ENCODE data around the gene AKAP10. TPM values are rescaled to one million over a fixed set of nuclear protein-coding genes. Genes with fewer than 3 reads are reported as not detected.

AKAP10 gene, protein sequence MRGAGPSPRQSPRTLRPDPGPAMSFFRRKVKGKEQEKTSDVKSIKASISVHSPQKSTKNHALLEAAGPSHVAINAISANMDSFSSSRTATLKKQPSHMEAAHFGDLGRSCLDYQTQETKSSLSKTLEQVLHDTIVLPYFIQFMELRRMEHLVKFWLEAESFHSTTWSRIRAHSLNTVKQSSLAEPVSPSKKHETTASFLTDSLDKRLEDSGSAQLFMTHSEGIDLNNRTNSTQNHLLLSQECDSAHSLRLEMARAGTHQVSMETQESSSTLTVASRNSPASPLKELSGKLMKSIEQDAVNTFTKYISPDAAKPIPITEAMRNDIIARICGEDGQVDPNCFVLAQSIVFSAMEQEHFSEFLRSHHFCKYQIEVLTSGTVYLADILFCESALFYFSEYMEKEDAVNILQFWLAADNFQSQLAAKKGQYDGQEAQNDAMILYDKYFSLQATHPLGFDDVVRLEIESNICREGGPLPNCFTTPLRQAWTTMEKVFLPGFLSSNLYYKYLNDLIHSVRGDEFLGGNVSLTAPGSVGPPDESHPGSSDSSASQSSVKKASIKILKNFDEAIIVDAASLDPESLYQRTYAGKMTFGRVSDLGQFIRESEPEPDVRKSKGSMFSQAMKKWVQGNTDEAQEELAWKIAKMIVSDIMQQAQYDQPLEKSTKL
- total RNA-seq, result 20.3 and 21.1 TPM in 2 replicates

DNA sequence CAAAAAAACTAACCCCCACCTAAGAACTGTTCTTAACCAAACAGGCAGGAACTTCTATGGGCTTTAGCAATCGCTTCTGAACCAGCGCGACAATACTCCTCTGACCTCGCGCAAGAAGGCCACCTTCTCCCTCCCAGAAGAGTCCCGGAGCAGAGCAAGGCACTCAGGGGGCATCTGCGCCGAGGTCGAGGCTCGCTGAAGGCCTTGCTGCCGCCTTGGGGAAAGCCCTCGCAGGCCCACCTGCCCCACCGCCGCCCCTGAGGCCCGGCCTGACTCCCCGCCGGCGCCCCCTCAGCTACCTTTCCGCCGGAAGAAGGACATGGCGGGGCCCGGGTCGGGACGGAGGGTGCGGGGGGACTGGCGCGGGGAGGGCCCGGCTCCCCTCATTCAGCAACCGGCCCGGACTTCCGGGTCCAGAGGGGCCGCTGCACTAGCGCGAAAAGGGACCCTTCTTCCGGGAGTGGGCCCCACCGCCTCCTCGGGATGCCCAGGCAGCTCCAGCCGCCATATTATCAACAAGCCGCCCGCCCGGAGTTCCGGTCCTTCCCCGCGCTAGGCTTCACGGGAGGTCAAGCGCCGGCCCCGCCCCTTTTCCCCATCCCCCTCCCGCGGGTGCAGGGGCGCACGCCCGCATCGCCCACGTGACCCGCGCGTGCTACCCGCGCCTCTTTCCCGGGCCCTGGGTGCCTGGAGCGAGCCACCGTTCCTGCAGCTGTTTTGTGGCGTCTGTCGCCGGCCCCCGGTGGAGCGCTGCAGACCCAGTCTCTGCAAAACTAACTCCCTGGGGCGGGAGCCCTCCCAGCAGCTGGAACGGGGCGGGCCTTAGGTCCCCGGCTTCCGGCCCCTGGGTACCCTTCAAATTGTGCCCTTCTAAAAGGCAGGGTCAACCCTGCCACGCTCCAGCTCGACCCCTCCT lies at the start of gene AKAP10:
TSS of gene AKAP10 (minus strand) at position 536 of the 916 bp plus-strand sequence. CDS start at position 387, 149 bp downstream.

DNA sequence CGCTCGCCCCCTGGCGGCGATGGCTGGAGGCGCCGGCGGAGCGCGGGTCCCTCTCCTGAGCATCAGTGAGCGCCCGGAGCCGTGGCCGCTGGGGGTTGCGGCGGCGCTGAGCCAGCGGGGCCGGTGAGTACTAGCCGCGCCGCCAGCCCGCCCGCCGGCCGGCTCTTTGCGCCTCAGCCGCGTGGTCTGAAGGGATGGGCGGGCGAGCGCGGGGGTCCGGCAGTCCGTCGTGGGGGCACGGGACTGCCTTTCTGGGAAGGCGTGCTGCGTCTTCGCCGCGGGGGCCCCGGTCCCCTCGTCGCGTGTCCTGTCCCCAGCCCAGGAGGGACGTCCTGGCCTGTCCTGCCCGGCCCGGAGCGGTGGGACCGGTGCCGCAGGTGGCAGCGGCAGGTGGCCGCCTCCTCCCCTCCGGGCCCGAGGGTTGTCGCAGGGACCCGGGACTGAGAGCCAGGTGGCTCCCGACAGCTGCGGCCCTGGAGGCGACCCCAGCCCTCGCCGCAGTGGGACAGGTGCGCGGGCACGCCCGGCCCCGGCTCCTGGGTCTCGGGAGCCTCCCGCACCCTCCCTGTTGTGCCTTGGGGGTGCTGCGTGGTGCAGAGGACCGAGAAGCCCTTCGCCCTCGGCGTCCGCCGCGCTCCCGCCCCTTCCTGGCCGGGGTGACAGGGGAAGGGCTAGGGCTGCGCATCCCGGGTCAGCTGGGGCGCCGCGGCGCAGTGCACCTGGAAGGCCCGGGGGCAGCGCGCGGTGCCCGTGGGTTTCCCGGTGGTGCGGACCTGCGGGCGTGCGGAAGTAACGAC lies 31.9 kb upstream of the AKAP10 start, which contains the start of gene SPECC1:
TSS of gene SPECC1 (plus strand) at position 58 of the 797 bp plus-strand sequence. CDS start 87,293 bp downstream, outside the sequence.

DNA sequence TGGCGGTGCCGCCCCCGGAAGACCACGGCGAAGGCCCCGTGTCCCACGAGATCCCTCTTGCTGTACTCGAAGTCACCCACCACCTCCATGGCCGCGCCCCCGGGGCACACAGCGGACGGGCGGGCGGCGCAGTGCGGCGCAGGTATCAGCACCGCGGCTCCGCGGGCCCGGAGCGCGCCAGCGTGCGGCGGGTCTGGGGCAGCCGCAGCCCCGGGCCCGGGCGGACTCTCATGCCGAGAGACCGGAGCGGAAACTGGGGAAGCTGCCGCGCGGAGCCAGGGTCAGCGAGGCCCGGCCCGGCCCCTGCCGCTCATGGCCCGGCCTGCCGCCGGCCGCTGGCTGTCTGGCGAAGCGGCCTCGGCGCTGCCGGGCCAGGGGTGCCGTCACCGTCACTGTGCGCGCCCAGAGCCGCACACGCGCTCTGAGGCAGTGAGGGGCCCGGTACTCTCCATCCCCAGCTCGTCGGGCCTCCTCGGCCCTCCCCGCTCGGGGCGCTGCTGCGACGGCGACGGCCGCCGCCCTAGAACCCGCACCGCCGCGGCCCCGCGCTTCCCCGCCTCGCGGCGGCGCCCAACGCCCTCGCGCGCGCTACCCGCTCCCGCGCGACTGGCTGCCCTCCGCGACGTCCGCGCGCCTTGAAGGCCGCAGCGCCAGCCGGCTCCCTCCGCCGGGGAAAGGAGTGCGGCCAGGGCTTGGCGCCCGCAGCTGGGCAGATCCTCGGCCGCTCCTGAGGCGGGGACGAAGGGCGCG lies 110.1 kb downstream of the AKAP10 start, which contains the start of gene ULK2:
TSS of gene ULK2 (minus strand) at position 608 of the 750 bp plus-strand sequence. CDS start at position 89, 519 bp downstream.

Small RNA genes within 50 kb of the gene (small RNA-seq; reads per million reads assigned to genes)
- not detected for gene AC015726.2

Other genes starting within 250 kb of the AKAP10 start
- gene ALDH3A1, start 229.5 kb downstream of the AKAP10 start, total RNA-seq, result 0.48 and 0.65 TPM in 2 replicates
- gene ULK2, start 109.9 kb downstream of the AKAP10 start, total RNA-seq, result 16.7 and 20.3 TPM in 2 replicates
- 1.6 and 3.0 TPM in 2 replicates for gene SPECC1, start 31.5 kb upstream of the AKAP10 start, total RNA-seq